DOHH2 (cell line): ENCODE data around the gene ANGEL2.

Source experiments
- H3F3A ChIP-seq: fragments of 200-600 bp; sonication (generic), shearing (Covaris generic); 2 replicates; pipeline ENCODE4 v1.6.0; 2016; ENCODE audit warnings: antibody characterized with exemption, mild to moderate bottlenecking; ENCODE audit not compliant: control insufficient read depth, insufficient read depth
- H3K27ac ChIP-seq: fragments of 200-600 bp; sonication (generic); 2 replicates; pipeline ENCODE4 v1.5.1; 2014; ENCODE audit warnings: low read depth, mild to moderate bottlenecking, low read length, moderate library complexity
- H3K27me3 ChIP-seq: fragments of 200-600 bp; sonication (generic); 2 replicates; pipeline ENCODE4 v1.6.1; 2014; ENCODE audit warnings: mild to moderate bottlenecking, low read length, mixed read lengths; ENCODE audit not compliant: control insufficient read depth
- H3K36me3 ChIP-seq: fragments of 200-600 bp; sonication (generic); 2 replicates; pipeline ENCODE4 v1.6.1; 2014; ENCODE audit warnings: mild to moderate bottlenecking, low read length, moderate library complexity, mixed read lengths; ENCODE audit not compliant: control insufficient read depth
- H3K4me1 ChIP-seq: fragments of 200-600 bp; sonication (generic); 2 replicates; pipeline ENCODE4 v1.6.1; 2014; ENCODE audit warnings: mild to moderate bottlenecking, low read length, mixed read lengths; ENCODE audit not compliant: control insufficient read depth
- H3K4me2 ChIP-seq: fragments of 200-600 bp; sonication (generic); 2 replicates; pipeline ENCODE4 v1.6.0; 2014; ENCODE audit warnings: mild to moderate bottlenecking, low read length, moderate library complexity
- H3K4me3 ChIP-seq: fragments of 200-600 bp; sonication (generic); 2 replicates; pipeline ENCODE4 v1.5.1; 2014; ENCODE audit warnings: mild to moderate bottlenecking, low read length, mixed read lengths
- H3K79me2 ChIP-seq: fragments of 200-600 bp; sonication (generic); 2 replicates; pipeline ENCODE4 v1.6.1; 2014; ENCODE audit warnings: mild to moderate bottlenecking, low read length, mixed read lengths; ENCODE audit not compliant: control insufficient read depth
- H3K9me2 ChIP-seq: fragments of 200-600 bp; sonication (generic); replicated peaks from 2 replicates; pipeline ENCODE4 v1.6.1; 2014; ENCODE audit warnings: mild to moderate bottlenecking, low read length, mixed read lengths; ENCODE audit not compliant: control insufficient read depth
- H3K9me3 ChIP-seq: fragments of 200-600 bp; sonication (generic); 2 replicates; pipeline ENCODE4 v1.6.1; 2014; ENCODE audit warnings: antibody characterized with exemption, low read length, mixed read lengths; ENCODE audit not compliant: control insufficient read depth, insufficient read depth
- H4K20me1 ChIP-seq: fragments of 200-600 bp; sonication (generic); 2 replicates; pipeline ENCODE4 v1.6.0; 2014; ENCODE audit warnings: low read depth, mild to moderate bottlenecking, antibody characterized with exemption, low read length, moderate library complexity; ENCODE audit not compliant: control insufficient read depth, insufficient read depth
- CTCF ChIP-seq: fragments of 200-600 bp; sonication (generic); IDR thresholded peaks from one replicate; pipeline ENCODE4 v1.5.1; 2014; ENCODE audit warnings: antibody characterized with exemption, mild to moderate bottlenecking, low read depth, low read length; ENCODE audit not compliant: poor library complexity, severe bottlenecking
- EZH2phosphoT487 ChIP-seq: fragments of 200-600 bp; sonication (generic); IDR thresholded peaks from 2 replicates; pipeline ENCODE4 v1.6.1; 2017; ENCODE audit warnings: borderline replicate concordance, mild to moderate bottlenecking, antibody characterized with exemption, low read length, moderate library complexity, mixed read lengths

Gene ANGEL2

GRCh38 chr1:212944229-212944901, 71.3 kb downstream of the ANGEL2 start:
- Histone ChIP-seq H3K27ac (peak overlapping the region; percentile 88), H3K9me3 (no peaks in the 10 kb centered on the region), H3K4me3 (peak overlapping the region; percentile 66), H3F3A (peaks cover 34% of the 10 kb centered on the region), H3K27me3 (no peaks in the 10 kb centered on the region), H3K4me1 (peaks cover 61% of the 10 kb centered on the region), H3K4me2 (peak overlapping the region; percentile 86), H3K79me2 (no peaks in the 10 kb centered on the region), H3K9me2 (no peaks in the 10 kb centered on the region), H4K20me1 (no peaks in the 10 kb centered on the region), H3K36me3 (no peaks in the 10 kb centered on the region)
- TF ChIP-seq EZH2phosphoT487 (no peak), CTCF (no peak)

GRCh38 chr1:212943393-212943710, 72.3 kb downstream of the ANGEL2 start:
- H3K79me2 ChIP-seq: no peaks in the 10 kb centered on the region
- peaks cover 55% of the 10 kb centered on the region for H3K4me1 ChIP-seq
- no peaks in the 10 kb centered on the region for H3K9me3 ChIP-seq
- H3K27me3 ChIP-seq: no peaks in the 10 kb centered on the region
- H3K36me3 ChIP-seq: no peaks in the 10 kb centered on the region
- H3F3A ChIP-seq: peaks cover 31% of the 10 kb centered on the region
- peak overlapping the region; percentile 88 for H3K27ac ChIP-seq
- H4K20me1 ChIP-seq: no peaks in the 10 kb centered on the region
- H3K9me2 ChIP-seq: no peaks in the 10 kb centered on the region
- H3K4me3 ChIP-seq: no peak overlapping the region
- TF ChIP-seq CTCF (no peak), EZH2phosphoT487 (no peak)
- peak overlapping the region; percentile 86 for H3K4me2 ChIP-seq

- Histone ChIP-seq H3K4me1 (peaks cover 59% of the 10 kb centered on the region), H3K4me2 (peak overlapping the region; percentile 86), H3K27ac (peak overlapping the region; percentile 88), H3K27me3 (no peaks in the 10 kb centered on the region), H3K9me2 (no peaks in the 10 kb centered on the region), H3K36me3 (no peaks in the 10 kb centered on the region), H3K4me3 (no peak overlapping the region), H3F3A (peaks cover 31% of the 10 kb centered on the region), H3K9me3 (no peaks in the 10 kb centered on the region), H3K79me2 (no peaks in the 10 kb centered on the region), H4K20me1 (no peaks in the 10 kb centered on the region)
- no peak for TF ChIP-seq EZH2phosphoT487
- TF ChIP-seq CTCF: no peak
These were observed 72.8 kb downstream of the ANGEL2 start for GRCh38 chr1:212942679-212943392.
